Measurements from ENCODE around the gene PPP1R16B.

GRCh38 chr20:38878866-38879265 lies 73.4 kb downstream of the PPP1R16B start:
- TF ChIP-seq POLR2A (IDR thresholded peaks at IDR 0.05; ENCODE audit: low read depth, low read length): no peak
- TF ChIP-seq TAF1 (IDR thresholded peaks at IDR 0.05; ENCODE audit: low read depth, low read length): no peak

Measured in GM12891 (cell line).